MCF 10A (cell line): ENCODE data around the gene NAV1. TPM values are rescaled to one million over a fixed set of nuclear protein-coding genes. Genes with fewer than 3 reads are reported as not detected.

Experiments
- BruUV-seq: library from RNA; stranded (reverse); fragments of 400-500 nt; replicated peaks from 2 replicates; lab custom pipeline; 2021; lab: Mats Ljungman, UMichigan
- CTCF ChIA-PET: fragments of 300-600 bp; sonication (Branson Sonifier 250); formaldehyde crosslinking; extraction: SDS; loops from one replicate; lab custom pipeline; 2021; ENCODE audit warnings: antibody characterized with exemption, inconsistent platforms; lab: Yijun Ruan, JAX
- POLR2A ChIA-PET: fragments of 300-600, 350-650 bp; sonication (Branson Sonifier 250); formaldehyde crosslinking; extraction: SDS; loops from one replicate; lab custom pipeline; 2020; ENCODE audit warnings: antibody characterized with exemption, inconsistent platforms; lab: Yijun Ruan, JAX
- DNase-seq: peaks from one replicate; pipeline ENCODE4 v3.0.0-alpha.2; 2018; ENCODE audit not compliant: unreplicated experiment
- H3K27ac Mint-ChIP-seq: one replicate; pipeline ENCODE4 v1.8.0; 2022; ENCODE audit warnings: mild to moderate bottlenecking, low read depth, mixed read lengths; ENCODE audit not compliant: unreplicated experiment
- H3K27me3 Mint-ChIP-seq: one replicate; pipeline ENCODE4 v1.8.0; 2022; ENCODE audit warnings: mixed read lengths; ENCODE audit not compliant: insufficient read depth, unreplicated experiment
- H3K36me3 Mint-ChIP-seq: one replicate; pipeline ENCODE4 v1.8.0; 2022; ENCODE audit warnings: mild to moderate bottlenecking, moderate library complexity, mixed read lengths; ENCODE audit not compliant: insufficient read depth, unreplicated experiment
- H3K4me1 Mint-ChIP-seq: one replicate; pipeline ENCODE4 v1.8.0; 2022; ENCODE audit warnings: mixed read lengths; ENCODE audit not compliant: insufficient read depth, unreplicated experiment
- H3K4me3 Mint-ChIP-seq: one replicate; pipeline ENCODE4 v1.8.0; 2022; ENCODE audit warnings: mild to moderate bottlenecking, moderate library complexity, mixed read lengths; ENCODE audit not compliant: unreplicated experiment
- H3K9me3 Mint-ChIP-seq: one replicate; pipeline ENCODE4 v1.8.0; 2022; ENCODE audit warnings: mixed read lengths; ENCODE audit not compliant: unreplicated experiment
- CTCF ChIP-seq: fragments of 200-600 bp; IDR thresholded peaks from one replicate; pipeline ENCODE4 v1.8.0; 2022; ENCODE audit warnings: antibody characterized with exemption, mild to moderate bottlenecking; ENCODE audit not compliant: unreplicated experiment
- intact Hi-C: fragments of 100-400 bp; cut with micrococcal nuclease; formaldehyde crosslinking; loops from 2 replicates; pipeline ENCODE4 v1.14.1; 2022
- total RNA-seq: library from RNA; stranded (reverse); gene quantifications from 2 replicates; pipeline ENCODE4 v1.2.3, GENCODE V29; 2022

NAV1 gene
- total RNA-seq, 1 experiment from 2014 or later: 34.9 TPM

- DNase-seq: no peak
- ChIA-PET POLR2A (interaction anchor here (0.5 to 1.5 kb wide), 7 partner anchors 9 to 343 kb away, joined by 3 to 5 read pairs (median 3); no protein-coding TSS in a partner anchor), CTCF (interaction anchor here (0.7 to 4.2 kb wide), 11 partner anchors 9 to 253 kb away, joined by 3 to 30 read pairs (median 4); no protein-coding TSS in a partner anchor)
- Mint-ChIP-seq H3K4me3 (peak overlapping the region; percentile 70), H3K4me1 (peaks cover 31% of the 10 kb centered on the region), H3K27ac (no peak overlapping the region), H3K9me3 (no peaks in the 10 kb centered on the region), H3K36me3 (no peaks in the 10 kb centered on the region), H3K27me3 (no peaks in the 10 kb centered on the region)
- intact Hi-C loops: no loop called here
- no peak for TF ChIP-seq CTCF
- no TSS peak for BruUV-seq
These were observed 869 bp downstream of the NAV1 start for GRCh38 chr1:201539561-201540431.

GRCh38 chr1:201540846-201541735, 2.2 kb downstream of the NAV1 start:
- peaks cover 25% of the 10 kb centered on the region for H3K4me1 Mint-ChIP-seq
- no peaks in the 10 kb centered on the region for H3K36me3 Mint-ChIP-seq
- no peaks in the 10 kb centered on the region for H3K27me3 Mint-ChIP-seq
- no TSS peak for BruUV-seq
- intact Hi-C loops: no loop called here
- TF ChIP-seq CTCF: no peak
- H3K9me3 Mint-ChIP-seq: no peaks in the 10 kb centered on the region
- no peak for DNase-seq
- H3K4me3 Mint-ChIP-seq: no peak overlapping the region
- CTCF ChIA-PET: interaction anchor here (1.1 to 4.2 kb wide), 10 partner anchors 10 to 252 kb away, joined by 3 to 30 read pairs (median 8); no protein-coding TSS in a partner anchor
- POLR2A ChIA-PET: interaction anchor here (1.2 to 1.5 kb wide), 3 partner anchors 7 to 172 kb away, joined by 3 to 5 read pairs (median 4); no protein-coding TSS in a partner anchor
- no peak overlapping the region for H3K27ac Mint-ChIP-seq

- Mint-ChIP-seq H3K4me3 (no peak overlapping the region), H3K9me3 (no peaks in the 10 kb centered on the region), H3K4me1 (peaks cover 15% of the 10 kb centered on the region), H3K27ac (no peak overlapping the region), H3K36me3 (no peaks in the 10 kb centered on the region), H3K27me3 (no peaks in the 10 kb centered on the region)
- intact Hi-C loops: no loop called here
- ChIA-PET CTCF (interaction anchor here (0.5 to 4.2 kb wide), 8 partner anchors 11 to 252 kb away, joined by 4 to 30 read pairs (median 6); no protein-coding TSS in a partner anchor), POLR2A (interaction anchor here (0.7 to 1.4 kb wide), 5 partner anchors 9 to 342 kb away, joined by 3 to 6 read pairs (median 3); no protein-coding TSS in a partner anchor)
- no TSS peak for BruUV-seq
- no peak for TF ChIP-seq CTCF
- DNase-seq: no peak
These were observed 3.5 kb downstream of the NAV1 start for GRCh38 chr1:201542309-201543035.
